ENCODE data around the gene UNKL. TPM values are rescaled to one million over a fixed set of nuclear protein-coding genes. Genes with fewer than 3 reads are reported as not detected.

UNKL gene
- total and polyA plus RNA-seq, 2 of the 8 experiments (the other 6 are each of a cell fraction or from before 2014, with no cell fraction given): 25.1 to 31.8 TPM

DNA sequence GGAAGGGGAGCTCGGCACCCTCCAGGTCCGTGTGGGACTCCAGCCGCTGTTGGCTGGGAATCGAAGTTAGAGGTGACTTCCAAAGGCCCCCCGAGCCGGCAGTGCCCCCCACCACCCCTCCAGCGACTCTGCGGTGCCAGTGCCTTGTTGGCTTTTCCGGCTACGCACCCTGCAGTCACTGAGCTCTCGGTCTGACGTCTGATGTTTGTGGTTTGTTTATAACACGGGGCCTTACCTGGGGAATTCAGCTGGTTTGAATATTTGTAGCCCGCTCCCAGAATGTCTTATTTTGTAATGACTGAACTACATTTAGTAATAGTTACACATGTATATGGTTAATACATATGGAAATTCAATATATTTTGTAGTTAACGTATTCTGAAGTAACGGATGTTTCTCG, 88.1 kb downstream of the UNKL start:
- Histone ChIP-seq H3K36me3 (ENCODE audit: control insufficient read depth in 2 of 4, insufficient read depth in 4 of 4, low read length in 3 of 4) (peaks cover 6 to 26% (median 14%) of the 10 kb centered on the region in 4 experiments; a peak in 7 of 8 replicates), H3K4me1 (replicated peaks in 1 of 4; ENCODE audit: control insufficient read depth in 3 of 4, insufficient read depth in 4 of 4, low read length in 3 of 4) (peaks cover 0 to 3% (median 0%) of the 10 kb centered on the region in 4 experiments; a peak in 3 of 7 replicates), H2BK20ac (ENCODE audit: low read length) (no peak overlapping the region), H3K18ac (ENCODE audit: extremely low read depth, low read length) (no peak overlapping the region), H3K79me2 (ENCODE audit: control insufficient read depth in 1 of 2, insufficient read depth in 2 of 2, low read length in 2 of 2) (no peaks in the 10 kb centered on the region; a peak in 1 of 4 replicates), H3K14ac (ENCODE audit: insufficient read length) (no peak overlapping the region), H3K56ac (replicated peaks; ENCODE audit: insufficient read length, low read depth, low read length) (no peak overlapping the region), H2BK15ac (ENCODE audit: low read length) (no peak overlapping the region), H2BK5ac (ENCODE audit: low read depth, low read length) (no peak overlapping the region), H3K9me3 (ENCODE audit: insufficient read depth in 2 of 2, low read depth in 1 of 2, low read length in 1 of 2) (peaks cover 5 to 8% of the 10 kb centered on the region in 2 experiments; a peak in 2 of 4 replicates), H3K27ac (ENCODE audit: low read depth, low read length) (no peak overlapping the region; the same call in 1 of the 2 replicates), H2BK12ac (ENCODE audit: low read depth, low read length) (no peak overlapping the region), H2BK120ac (replicated peaks; ENCODE audit: low read depth, low read length) (no peak overlapping the region), H4K5ac (ENCODE audit: insufficient read length, low read depth, low read length) (no peak overlapping the region), H2AK5ac (ENCODE audit: low read depth, low read length) (no peak overlapping the region), H4K8ac (ENCODE audit: extremely low read depth, insufficient read depth, low read length) (peak overlapping the region; percentile 51), H3K4me3 (ENCODE audit: extremely low read depth in 1 of 4, insufficient read depth in 2 of 4, low read depth in 3 of 4, low read length in 4 of 4) (no peak overlapping the region), H3K9ac (replicated peaks in 1 of 4; ENCODE audit: extremely low read depth in 1 of 4, low read depth in 3 of 4, low read length in 3 of 4) (no peak overlapping the region), H3K4ac (replicated peaks; ENCODE audit: insufficient read length, low read depth, low read length) (no peak overlapping the region), H4K20me1 (replicated peaks in 1 of 2; ENCODE audit: control insufficient read depth in 1 of 2, insufficient read depth in 2 of 2, low read length in 2 of 2) (peaks cover 8 to 10% of the 10 kb centered on the region in 2 experiments), H3K27me3 (replicated peaks in 1 of 4; ENCODE audit: control insufficient read depth in 3 of 4, extremely low read depth in 1 of 4, insufficient read depth in 3 of 4, low read length in 3 of 4) (peaks cover 0 to 3% (median 0%) of the 10 kb centered on the region in 4 experiments; a peak in 1 of 7 replicates), H4K91ac (replicated peaks; ENCODE audit: insufficient read length, low read length) (no peak overlapping the region), H3K23me2 (ENCODE audit: low read depth, low read length) (no peaks in the 10 kb centered on the region), H3K79me1 (ENCODE audit: low read depth, low read length) (no peaks in the 10 kb centered on the region; the same call in 1 of the 2 replicates), H3K4me2 (ENCODE audit: insufficient read depth in 1 of 2, low read depth in 2 of 2, low read length in 2 of 2) (no peak overlapping the region), H3K23ac (ENCODE audit: insufficient read length) (no peak overlapping the region), H2AFZ (ENCODE audit: low read length) (no peak overlapping the region)
- WGBS, 2 experiments (ENCODE audit: extremely low coverage in 1 of 2, insufficient coverage in 1 of 2, insufficient read length in 1 of 2, insufficient replicate concordance in 2 of 2, low coverage in 1 of 2, low lambda C conversion rate in 2 of 2, missing lambda C conversion rate in 1 of 2): 88% methylated on average over 10 of the region's 17 CpGs; no CpG with 5 or more reads in 1 of the 2 experiments
- ChIA-PET POLR2A (ENCODE audit: partially characterized antibody) (interaction anchor here (0.6 to 6.5 kb wide), 10 partner anchors 9 to 275 kb away, joined by 3 to 106 read pairs (median 3); partner anchors contain the start of gene UBE2I), CTCF (ENCODE audit: partially characterized antibody) (interaction anchor here (0.5 to 2.1 kb wide), 9 partner anchors 9 to 691 kb away, joined by 3 to 6 read pairs (median 4); no protein-coding TSS in a partner anchor)
- no peak for TF ChIP-seq CBX5 (IDR thresholded peaks at IDR 0.05; ENCODE audit: low read depth, low read length)
- no peak for TF ChIP-seq TAF1 (IDR thresholded peaks at IDR 0.05; ENCODE audit: low read depth, low read length)
- TF ChIP-seq GABPA (IDR thresholded peaks at IDR 0.05; ENCODE audit: borderline replicate concordance, insufficient read depth, low read length): no peak
- TF ChIP-seq EZH2 (IDR thresholded peaks at IDR 0.05; ENCODE audit: low read depth, low read length, severe bottlenecking): no peak
- TF ChIP-seq FOSL1 (IDR thresholded peaks at IDR 0.05; ENCODE audit: insufficient read depth, low read depth, low read length): no peak
- FAIRE-seq (no peak), DNase-seq (ENCODE audit: low read depth in 1 of 2, low spot score in 2 of 2) (no peak)
